Measurements from ENCODE around the gene SYS1. TPM values are rescaled to one million over a fixed set of nuclear protein-coding genes. Genes with fewer than 3 reads are reported as not detected.

Gene SYS1
- total and polyA plus RNA-seq, 8 donors: 9.6 to 19.0 (median 15.8) TPM

DNA sequence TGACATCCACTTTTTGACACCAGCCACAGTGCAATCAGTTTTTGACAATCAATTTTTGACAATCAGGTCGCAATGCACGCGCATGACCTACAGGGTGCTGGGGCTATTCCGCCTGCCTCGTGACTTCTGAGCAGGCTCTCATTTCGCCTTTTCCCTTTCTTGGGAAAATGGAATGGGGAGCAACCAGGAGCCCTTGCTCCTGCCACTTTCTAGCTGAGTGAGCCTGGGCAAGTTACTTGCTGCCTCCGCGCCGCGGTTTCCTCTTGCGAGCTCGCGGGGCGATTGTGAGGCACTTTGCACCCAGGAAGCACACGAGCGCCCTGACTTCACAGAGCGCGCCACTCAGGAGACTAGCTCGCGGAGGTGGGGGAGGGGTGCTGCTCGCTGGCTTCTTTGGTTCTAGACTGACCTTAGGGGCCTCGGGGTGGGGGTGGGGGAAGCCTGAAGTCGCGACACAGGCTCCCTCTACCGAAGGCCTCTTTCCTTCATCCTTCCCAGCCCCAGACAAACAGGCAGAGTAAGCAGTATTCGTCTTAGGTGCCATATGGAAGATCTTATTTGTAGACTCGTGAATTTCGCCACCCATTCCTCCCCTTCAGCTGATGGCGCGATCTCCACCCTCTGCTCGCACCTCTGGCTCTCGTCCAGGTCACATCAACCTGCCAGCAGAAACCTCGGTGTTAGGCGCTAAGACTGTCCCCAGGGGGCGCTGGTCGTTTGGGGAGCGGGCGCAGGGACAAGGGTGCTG is 10.6 kb downstream of the SYS1 start:
- DNase-seq (peak; percentile 84 to 97 (median 94)), FAIRE-seq (no peak), ATAC-seq (peak; percentile 91 to 97 (median 94))
- Histone ChIP-seq H3K4me1 (no peaks in the 10 kb centered on the region), H3K27me3 (no peaks in the 10 kb centered on the region), H3K9me3 (no peaks in the 10 kb centered on the region), H3K27ac (peak overlapping the region in 3 of 4 donors; percentile 6 to 54 (median 26)), H3K4me3 (peak overlapping the region; percentile 18 to 54 (median 37)), H3K36me3 (peaks cover 0 to 1% (median 0%) of the 10 kb centered on the region in 3 donors)
- WGBS, 2 donors: 5% methylated on average over 38 of the region's 38 CpGs
- intact Hi-C loops (cut with DNase I): loop anchor here in 1 of 3 donors (5.0 kb wide), 1 partner anchor 64 kb away; no protein-coding TSS in a partner anchor
- TF ChIP-seq, protein P1, sequence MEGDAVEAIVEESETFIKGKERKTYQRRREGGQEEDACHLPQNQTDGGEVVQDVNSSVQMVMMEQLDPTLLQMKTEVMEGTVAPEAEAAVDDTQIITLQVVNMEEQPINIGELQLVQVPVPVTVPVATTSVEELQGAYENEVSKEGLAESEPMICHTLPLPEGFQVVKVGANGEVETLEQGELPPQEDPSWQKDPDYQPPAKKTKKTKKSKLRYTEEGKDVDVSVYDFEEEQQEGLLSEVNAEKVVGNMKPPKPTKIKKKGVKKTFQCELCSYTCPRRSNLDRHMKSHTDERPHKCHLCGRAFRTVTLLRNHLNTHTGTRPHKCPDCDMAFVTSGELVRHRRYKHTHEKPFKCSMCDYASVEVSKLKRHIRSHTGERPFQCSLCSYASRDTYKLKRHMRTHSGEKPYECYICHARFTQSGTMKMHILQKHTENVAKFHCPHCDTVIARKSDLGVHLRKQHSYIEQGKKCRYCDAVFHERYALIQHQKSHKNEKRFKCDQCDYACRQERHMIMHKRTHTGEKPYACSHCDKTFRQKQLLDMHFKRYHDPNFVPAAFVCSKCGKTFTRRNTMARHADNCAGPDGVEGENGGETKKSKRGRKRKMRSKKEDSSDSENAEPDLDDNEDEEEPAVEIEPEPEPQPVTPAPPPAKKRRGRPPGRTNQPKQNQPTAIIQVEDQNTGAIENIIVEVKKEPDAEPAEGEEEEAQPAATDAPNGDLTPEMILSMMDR (IDR thresholded peaks at IDR 0.05): peak; percentile 62 to 86 (median 83)

DNA sequence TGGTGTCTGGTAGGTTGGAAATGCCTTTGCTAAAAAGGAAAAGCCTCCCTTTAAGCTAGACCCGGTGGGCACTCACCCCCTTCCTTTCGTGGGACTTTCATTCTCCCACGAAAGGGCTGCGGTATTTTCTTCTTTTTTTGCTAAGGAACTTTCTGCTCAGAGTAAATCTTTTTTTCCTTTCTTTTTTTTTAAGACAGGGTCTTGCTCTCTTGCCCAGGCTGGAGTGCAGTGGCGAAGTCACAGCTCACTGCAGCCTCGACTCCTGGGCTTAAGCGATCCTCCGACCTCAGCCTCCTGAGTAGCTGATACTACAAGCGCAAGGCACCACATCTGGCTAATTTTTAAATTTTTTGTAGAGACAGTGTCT is 11.1 kb downstream of the SYS1 start:
- 41 to 42% methylated on average over 9 of the region's 9 CpGs for WGBS, 2 donors
- DNase-seq (no peak), ATAC-seq (no peak), FAIRE-seq (no peak)
- Histone ChIP-seq H3K36me3 (no peaks in the 10 kb centered on the region), H3K27ac (no peak overlapping the region), H3K27me3 (no peaks in the 10 kb centered on the region), H3K9me3 (no peaks in the 10 kb centered on the region), H3K4me3 (peak overlapping the region in 2 of 4 donors; percentile 48 to 54), H3K4me1 (no peaks in the 10 kb centered on the region)
- TF ChIP-seq, protein P1 (IDR thresholded peaks at IDR 0.05): peak in 1 of 4 donors; percentile 32
- intact Hi-C loops (cut with DNase I): loop anchor here in 1 of 3 donors (5.0 kb wide), 1 partner anchor 63 kb away; no protein-coding TSS in a partner anchor

DNA sequence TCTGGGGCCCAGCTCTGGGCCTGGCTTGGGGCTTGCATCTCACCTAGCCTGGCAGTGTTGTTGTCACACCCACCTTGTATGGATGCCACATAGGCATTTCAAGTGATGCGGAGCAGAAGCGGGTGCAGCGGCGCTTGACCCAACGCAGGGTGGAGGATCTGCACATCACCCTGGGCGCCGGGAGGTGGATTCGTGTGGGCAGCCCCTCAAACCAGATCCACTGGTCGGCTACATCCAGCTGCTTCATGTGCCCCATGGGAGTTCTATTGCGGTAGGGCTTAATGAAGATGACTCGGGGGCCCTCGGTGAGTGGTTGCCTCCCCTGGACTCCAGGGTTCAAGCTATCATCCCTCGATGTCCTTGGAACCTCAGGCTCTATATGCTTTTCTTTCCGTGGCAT is 12.0 kb downstream of the SYS1 start:
- 91 to 94% methylated on average over 14 of the region's 14 CpGs for WGBS, 2 donors

DNA sequence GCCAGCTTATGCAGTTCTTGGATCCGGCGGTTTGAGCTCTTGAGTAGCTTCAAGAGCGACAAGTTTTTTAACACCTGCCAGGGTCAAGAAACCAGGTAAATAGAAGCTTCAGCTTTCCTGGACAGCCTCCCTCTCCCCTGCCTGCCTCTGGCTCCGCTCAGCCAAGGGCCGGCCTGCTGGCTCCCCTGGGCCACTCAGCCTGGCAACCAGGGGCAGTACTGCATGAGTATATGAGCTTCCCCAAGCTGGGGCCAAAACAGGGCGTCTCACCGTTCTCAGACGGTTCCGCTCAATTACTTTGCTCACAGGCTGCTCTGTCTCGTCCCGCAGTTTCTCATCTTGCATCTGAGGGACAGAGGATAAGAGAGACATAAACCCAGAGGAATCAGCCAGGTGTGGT is 14.3 kb downstream of the SYS1 start:
- no peak overlapping the region for H3K27ac ChIP-seq
- no peak for ATAC-seq

More for the DNA sequence above, 12.0 kb downstream of the SYS1 start:
- H3K4me1 ChIP-seq: no peaks in the 10 kb centered on the region
- H3K27me3 ChIP-seq: no peaks in the 10 kb centered on the region
- no peaks in the 10 kb centered on the region for H3K9me3 ChIP-seq
- no peak overlapping the region for H3K4me3 ChIP-seq
- intact Hi-C loops (cut with DNase I): loop anchor here in 1 of 3 donors (5.0 kb wide), 1 partner anchor 62 kb away; no protein-coding TSS in a partner anchor
- TF ChIP-seq, protein P1 (IDR thresholded peaks at IDR 0.05): no peak
- no peak for ATAC-seq
- H3K27ac ChIP-seq: no peak overlapping the region
- H3K36me3 ChIP-seq: no peaks in the 10 kb centered on the region
- FAIRE-seq: no peak
- no peak for DNase-seq

More for the DNA sequence above, 14.3 kb downstream of the SYS1 start:
- TF ChIP-seq, protein P1 (IDR thresholded peaks at IDR 0.05): no peak
- intact Hi-C loops (cut with DNase I): no loop called here
- Histone ChIP-seq H3K9me3 (no peaks in the 10 kb centered on the region), H3K36me3 (no peaks in the 10 kb centered on the region), H3K4me1 (no peaks in the 10 kb centered on the region), H3K27me3 (no peaks in the 10 kb centered on the region), H3K4me3 (no peak overlapping the region)
- DNase-seq (no peak), FAIRE-seq (no peak)
- WGBS, 2 donors: 81 to 85% methylated on average over 11 of the region's 11 CpGs
